Keratinocyte (primary cell): ENCODE measurements around the gene MFSD12. TPM values are rescaled to one million over a fixed set of nuclear protein-coding genes. Genes with fewer than 3 reads are reported as not detected.

Source experiments
- DNase-seq: peaks from one replicate; pipeline ENCODE4 v3.0.0-alpha.2; 2011; ENCODE audit warnings: low read depth, missing footprints, low spot score
- FAIRE-seq: peaks from 2 replicates; lab custom pipeline; 2011; peaks lifted over from hg19 to GRCh38; lab: Jason Lieb, UNC
- H2AFZ ChIP-seq: 2 replicates; pipeline ENCODE4 v1.6.0; 2012; ENCODE audit warnings: low read length, control low read depth, inconsistent platforms; ENCODE audit not compliant: control insufficient read depth
- H3K27ac ChIP-seq: 2 replicates; pipeline ENCODE4 v1.5.1; 2011; ENCODE audit warnings: low read length; ENCODE audit not compliant: control insufficient read depth, insufficient read depth
- H3K27me3 ChIP-seq: 3 replicates; pipeline ENCODE4 v1.6.0; 2011; ENCODE audit warnings: low read length; ENCODE audit not compliant: control insufficient read depth, insufficient read depth; ENCODE audit errors: extremely low read depth
- H3K36me3 ChIP-seq, 2 experiments: 2 replicates in 1 of 2; 3 replicates in 1 of 2; pipeline ENCODE4 v1.5.1; 2011; ENCODE audit warnings: low read length in 2 of 2, mild to moderate bottlenecking in 1 of 2; ENCODE audit not compliant: control insufficient read depth in 2 of 2, insufficient read depth in 2 of 2; ENCODE audit errors: extremely low read depth in 1 of 2
- H3K4me1 ChIP-seq: 3 replicates; pipeline ENCODE4 v1.5.1; 2011; ENCODE audit warnings: low read length; ENCODE audit not compliant: control insufficient read depth, insufficient read depth; ENCODE audit errors: extremely low read depth
- H3K4me2 ChIP-seq: 3 replicates; pipeline ENCODE4 v1.6.0; 2011; ENCODE audit warnings: low read depth, low read length; ENCODE audit not compliant: control insufficient read depth, insufficient read depth; ENCODE audit errors: extremely low read depth
- H3K4me3 ChIP-seq, 3 experiments: fragments of 200-600 bp in 1 of 3; sonication (generic) in 1 of 3; 2 replicates in 2 of 3; 3 replicates in 1 of 3; pipeline ENCODE4 v1.5.1; 2011 to 2016; ENCODE audit warnings: low read length in 3 of 3, mild to moderate bottlenecking in 3 of 3, control low read depth in 2 of 3, inconsistent platforms in 1 of 3, low read depth in 1 of 3, mixed read lengths in 1 of 3, mixed run types in 1 of 3, moderate library complexity in 1 of 3; ENCODE audit not compliant: control insufficient read depth in 2 of 3, insufficient read depth in 2 of 3; ENCODE audit errors: extremely low read depth in 1 of 3
- H3K79me2 ChIP-seq: 2 replicates; pipeline ENCODE4 v1.6.0; 2012; ENCODE audit warnings: low read length; ENCODE audit not compliant: control insufficient read depth, insufficient read depth
- H3K9ac ChIP-seq: 3 replicates; pipeline ENCODE4 v1.6.0; 2011; ENCODE audit warnings: low read length; ENCODE audit not compliant: control insufficient read depth, insufficient read depth; ENCODE audit errors: extremely low read depth
- H3K9me1 ChIP-seq: 3 replicates; pipeline ENCODE4 v1.6.0; 2011; ENCODE audit warnings: low read length; ENCODE audit not compliant: control insufficient read depth, insufficient read depth; ENCODE audit errors: extremely low read depth
- H3K9me3 ChIP-seq: 2 replicates; pipeline ENCODE4 v1.5.1; 2012; ENCODE audit warnings: low read depth, low read length; ENCODE audit not compliant: control insufficient read depth
- H4K20me1 ChIP-seq: 3 replicates; pipeline ENCODE4 v1.6.0; 2011; ENCODE audit warnings: low read length; ENCODE audit not compliant: control insufficient read depth, insufficient read depth; ENCODE audit errors: extremely low read depth
- EZH2 ChIP-seq: IDR thresholded peaks from one replicate; pipeline ENCODE4 v1.6.1; 2012; ENCODE audit warnings: inconsistent platforms, mild to moderate bottlenecking, low read length, moderate library complexity
- dilution Hi-C: fragments of 300-500 bp; cut with MboI; formaldehyde crosslinking; loops from one replicate; pipeline ENCODE4 v1.7.0; 2020; ENCODE audit warnings: low sequenced_read_pairs; ENCODE audit not compliant: extremely low pct_ligation_motif_present
- polyA plus RNA-seq, 5 experiments: library from polyadenylated mRNA; depleted of rRNA in 3 of 5; stranded (reverse) in 3 of 5; stranded (forward) in 1 of 5; unstranded in 1 of 5; fragments of >200 nt; gene quantifications; 1 replicate in 1 of 5; 2 replicates in 3 of 5; 3 replicates in 1 of 5; pipeline versions ENCODE4 v1.2.1 to v1.2.3, GENCODE V29; 2011 to 2012; ENCODE audit warnings: missing spikeins in 2 of 5, low read depth in 1 of 5, low replicate concordance in 1 of 5
- TF ChIP-seq, protein P1 (sequence below), 3 experiments: IDR thresholded peaks in 1 of 3; conservative IDR thresholded peaks in 1 of 3; optimal IDR thresholded peaks in 1 of 3; 2 replicates in 2 of 3; 3 replicates in 1 of 3; pipeline versions ENCODE3 to v1.5.1; 2011; ENCODE audit warnings: low read length in 3 of 3, mild to moderate bottlenecking in 3 of 3, moderate library complexity in 2 of 3, control low read depth in 1 of 3, inconsistent platforms in 1 of 3; ENCODE audit not compliant: insufficient read depth in 2 of 3; ENCODE audit errors: extremely low read depth in 1 of 3

MFSD12 gene
- polyA plus RNA-seq, 1 donor (not counting 4 experiments of a cell fraction or from before 2014, with no cell fraction given), result 30.0 TPM

DNA sequence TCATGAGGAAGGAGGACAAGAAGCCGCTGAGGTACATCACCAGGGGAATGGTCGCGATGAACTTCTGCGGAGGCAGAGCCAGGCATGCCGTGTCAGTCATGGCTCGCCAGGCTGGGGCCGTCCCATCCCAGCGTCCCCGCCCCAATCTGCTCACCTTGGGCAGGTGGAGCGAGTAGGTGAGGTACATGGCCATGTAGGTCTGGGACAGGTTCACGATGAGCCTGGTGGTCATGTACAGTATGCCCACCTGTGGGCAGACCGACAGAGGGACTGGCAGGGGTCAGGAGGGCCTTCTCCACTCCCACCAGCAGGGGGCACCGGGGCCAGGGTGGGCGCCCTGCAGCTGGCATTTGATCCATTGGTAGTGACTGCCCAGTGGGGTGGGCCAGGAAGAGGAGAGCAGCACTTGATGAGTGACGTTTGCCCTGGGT, 10.1 kb downstream of the MFSD12 start:
- H3K4me1 ChIP-seq, result peaks cover 9% of the 10 kb centered on the region
- FAIRE-seq, result no peak
- H2AFZ ChIP-seq, result no peak overlapping the region
- H3K9me1 ChIP-seq, result no peaks in the 10 kb centered on the region
- no peak overlapping the region for H3K4me3 ChIP-seq
- peaks cover 9 to 21% of the 10 kb centered on the region in 2 experiments for H3K36me3 ChIP-seq
- H3K27me3 ChIP-seq, result no peaks in the 10 kb centered on the region
- dilution Hi-C loops, result no loop called here
- H3K27ac ChIP-seq, result no peak overlapping the region
- DNase-seq, result no peak
- peaks cover 4% of the 10 kb centered on the region for H3K79me2 ChIP-seq
- no peaks in the 10 kb centered on the region for H3K9me3 ChIP-seq
- H4K20me1 ChIP-seq, result peaks cover 4% of the 10 kb centered on the region
- no peak overlapping the region for H3K9ac ChIP-seq
- TF ChIP-seq EZH2, result no peak
- TF ChIP-seq, protein P1, sequence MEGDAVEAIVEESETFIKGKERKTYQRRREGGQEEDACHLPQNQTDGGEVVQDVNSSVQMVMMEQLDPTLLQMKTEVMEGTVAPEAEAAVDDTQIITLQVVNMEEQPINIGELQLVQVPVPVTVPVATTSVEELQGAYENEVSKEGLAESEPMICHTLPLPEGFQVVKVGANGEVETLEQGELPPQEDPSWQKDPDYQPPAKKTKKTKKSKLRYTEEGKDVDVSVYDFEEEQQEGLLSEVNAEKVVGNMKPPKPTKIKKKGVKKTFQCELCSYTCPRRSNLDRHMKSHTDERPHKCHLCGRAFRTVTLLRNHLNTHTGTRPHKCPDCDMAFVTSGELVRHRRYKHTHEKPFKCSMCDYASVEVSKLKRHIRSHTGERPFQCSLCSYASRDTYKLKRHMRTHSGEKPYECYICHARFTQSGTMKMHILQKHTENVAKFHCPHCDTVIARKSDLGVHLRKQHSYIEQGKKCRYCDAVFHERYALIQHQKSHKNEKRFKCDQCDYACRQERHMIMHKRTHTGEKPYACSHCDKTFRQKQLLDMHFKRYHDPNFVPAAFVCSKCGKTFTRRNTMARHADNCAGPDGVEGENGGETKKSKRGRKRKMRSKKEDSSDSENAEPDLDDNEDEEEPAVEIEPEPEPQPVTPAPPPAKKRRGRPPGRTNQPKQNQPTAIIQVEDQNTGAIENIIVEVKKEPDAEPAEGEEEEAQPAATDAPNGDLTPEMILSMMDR (optimal IDR thresholded peaks at IDR 0.05 in 1 of 3, IDR thresholded peaks at IDR 0.05 in 1 of 3, conservative IDR thresholded peaks at IDR 0.05 in 1 of 3; ENCODE audit: extremely low read depth in 1 of 3, insufficient read depth in 2 of 3, low read length in 3 of 3), result peak; percentile 67 to 76 (median 73)
- no peak overlapping the region for H3K4me2 ChIP-seq

DNA sequence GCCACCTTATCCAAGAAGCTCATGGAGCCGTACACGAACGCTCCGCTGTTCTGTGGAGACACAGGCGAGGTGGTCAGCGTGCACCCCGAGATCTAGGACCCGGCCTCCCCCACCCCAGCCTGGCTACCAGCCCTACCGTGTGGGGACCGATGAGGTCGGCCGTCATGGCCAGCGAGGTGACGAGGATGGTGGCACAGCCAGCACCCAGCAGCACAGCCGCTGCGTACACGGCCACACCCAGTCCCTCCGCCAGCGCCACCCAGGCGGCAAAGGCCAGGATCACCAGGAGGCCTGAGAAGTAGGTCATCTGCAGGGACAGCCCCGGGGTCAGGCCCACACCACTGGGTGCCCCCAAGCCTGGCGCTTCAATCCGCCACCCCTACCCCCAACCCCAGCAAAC, 11.3 kb downstream of the MFSD12 start:
- peaks cover 9 to 22% of the 10 kb centered on the region in 2 experiments for H3K36me3 ChIP-seq
- H3K4me3 ChIP-seq, result no peak overlapping the region
- H3K9me1 ChIP-seq, result no peaks in the 10 kb centered on the region
- no peaks in the 10 kb centered on the region for H3K9me3 ChIP-seq
- peaks cover 4% of the 10 kb centered on the region for H4K20me1 ChIP-seq
- H3K79me2 ChIP-seq, result peaks cover 3% of the 10 kb centered on the region
- no peak overlapping the region for H3K9ac ChIP-seq
- H3K27ac ChIP-seq, result no peak overlapping the region
- DNase-seq (no peak), FAIRE-seq (no peak)
- H3K27me3 ChIP-seq, result no peaks in the 10 kb centered on the region
- no peak overlapping the region for H2AFZ ChIP-seq
- peaks cover 9% of the 10 kb centered on the region for H3K4me1 ChIP-seq
- TF ChIP-seq, protein P1 (optimal IDR thresholded peaks at IDR 0.05 in 1 of 3, IDR thresholded peaks at IDR 0.05 in 1 of 3, conservative IDR thresholded peaks at IDR 0.05 in 1 of 3; ENCODE audit: extremely low read depth in 1 of 3, insufficient read depth in 2 of 3, low read length in 3 of 3), result no peak
- TF ChIP-seq EZH2, result no peak
- H3K4me2 ChIP-seq, result no peak overlapping the region
- dilution Hi-C loops, result no loop called here
